NCI-H1092 (cell line): ENCODE data around the gene CALCA.

ENCODE experiments used
- DNase-seq: peaks from one replicate; lab custom pipeline; 2025; lab: John Stamatoyannopoulos, UW

The CALCA gene

GRCh38 chr11:14942745-14943144 is 29.4 kb downstream of the CALCA start:
- DNase-seq: no peak

GRCh38 chr11:14938936-14939335 is 33.2 kb downstream of the CALCA start:
- no peak for DNase-seq

GRCh38 chr11:14934641-14935351 is 37.4 kb downstream of the CALCA start:
- DNase-seq: no peak

- DNase-seq: no peak
Measured at GRCh38 chr11:14932447-14932846, 39.7 kb downstream of the CALCA start.

- no peak for DNase-seq
Measured at GRCh38 chr11:14930369-14930768, 41.8 kb downstream of the CALCA start.

- DNase-seq: no peak
Measured at GRCh38 chr11:14927146-14927545, 45.0 kb downstream of the CALCA start.

GRCh38 chr11:14924318-14924717 is 47.8 kb downstream of the CALCA start:
- no peak for DNase-seq
